Measurements from ENCODE around the gene CPEB4.

DNA sequence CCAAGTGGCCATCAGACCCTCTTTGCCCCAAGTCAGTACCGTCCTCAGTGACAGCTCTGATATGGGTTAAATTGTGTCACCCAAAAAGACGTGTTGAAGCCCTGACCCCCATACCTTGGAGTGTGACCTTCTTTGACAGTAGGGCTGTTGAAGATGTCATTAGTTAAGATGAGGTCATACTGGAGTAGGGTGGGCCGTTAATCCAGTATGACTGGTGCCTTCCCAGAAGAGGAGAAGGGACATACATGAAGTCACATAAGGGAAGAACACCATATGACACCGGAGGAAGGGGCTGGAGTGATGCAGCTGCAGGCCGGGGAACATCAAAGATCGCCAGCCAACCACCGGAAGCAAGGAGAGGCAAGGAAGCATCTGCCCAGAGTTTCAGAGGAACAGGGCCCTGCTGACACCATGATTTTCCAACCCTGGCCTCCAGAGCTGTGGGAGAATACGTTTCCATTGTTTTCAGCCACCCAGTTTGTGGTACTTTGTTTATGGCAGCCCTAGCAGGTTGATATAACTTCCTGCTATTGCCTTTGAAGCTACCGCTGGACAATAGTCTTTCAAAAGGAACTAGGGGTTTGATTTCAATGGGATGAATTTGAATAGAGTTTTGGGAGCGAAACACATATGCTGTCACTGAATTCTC lies 36.4 kb upstream of the CPEB4 start:
- TF ChIP-seq CTCF (IDR thresholded peaks at IDR 0.05 in 8 of 11, conservative IDR thresholded peaks at IDR 0.05 in 3 of 11) = no peak
- no peak for TF ChIP-seq POLR2A (IDR thresholded peaks at IDR 0.05)
- TF ChIP-seq POLR2AphosphoS5 (IDR thresholded peaks at IDR 0.05) = no peak
